Transverse colon (tissue), 4 donors: Measurements from ENCODE around the gene PCBP3. TPM values are rescaled to one million over a fixed set of nuclear protein-coding genes. Genes with fewer than 3 reads are reported as not detected.

Experiments used
- DNase-seq: peaks from one replicate; pipeline ENCODE4 v3.0.0-alpha.2; 2019
- H3K27ac ChIP-seq, 4 donors: fragments of 200-600 bp; sonication (generic); 2 replicates each; pipeline ENCODE4 v1.5.1; 2016 to 2018; ENCODE audit warnings: inconsistent platforms in 4 of 4
- H3K27me3 ChIP-seq: fragments of 200-600 bp; sonication (generic); 2 replicates; pipeline ENCODE4 v1.5.1; 2017; ENCODE audit warnings: inconsistent platforms
- H3K36me3 ChIP-seq, 4 donors: fragments of 200-600 bp; sonication (generic); 2 replicates each; pipeline ENCODE4 v1.5.1; 2017 to 2019; ENCODE audit warnings: inconsistent platforms in 4 of 4
- H3K4me1 ChIP-seq, 4 donors: fragments of 200-600 bp; sonication (generic); 2 replicates each; pipeline ENCODE4 v1.5.1; 2017 to 2020; ENCODE audit warnings: inconsistent platforms in 4 of 4
- H3K4me3 ChIP-seq, 4 donors: fragments of 200-600 bp; sonication (generic); 1 replicate in 1 of 4; 2 replicates in 3 of 4; pipeline versions ENCODE4 v1.5.1 to v1.6.1; 2017 to 2019; ENCODE audit warnings: inconsistent platforms in 4 of 4
- H3K9me3 ChIP-seq, 2 donors: fragments of 200-600 bp; sonication (generic); 2 replicates each; pipeline ENCODE4 v1.5.1; 2017 to 2019; ENCODE audit warnings: inconsistent platforms in 2 of 2
- EP300 ChIP-seq: sonication (generic); formaldehyde crosslinking; IDR thresholded peaks from one replicate; pipeline ENCODE4 v1.6.1; 2017; ENCODE audit warnings: antibody characterized with exemption, low read depth
- POLR2A ChIP-seq: fragments of 450-650 bp; IDR thresholded peaks from one replicate; pipeline ENCODE4 v1.6.1; 2016; ENCODE audit warnings: antibody characterized with exemption, mild to moderate bottlenecking, moderate library complexity
- POLR2AphosphoS5 ChIP-seq, 3 donors: sonication (generic); formaldehyde crosslinking; IDR thresholded peaks; one replicate each; pipeline ENCODE4 v1.6.1; 2016; ENCODE audit warnings: antibody characterized with exemption in 3 of 3
- WGBS, 2 donors: methylation state at CpG; one replicate each; pipeline ENCODE4 v1.1.5; 2018; ENCODE audit warnings: low coverage in 1 of 2; 5-methylcytosine and 5-hydroxymethylcytosine counted together
- in situ Hi-C, 4 donors: fragments of 200-750 bp; cut with MboI; loops; one replicate each; pipeline versions ENCODE4 v1.15.0 to v1.15.1; 2017; ENCODE audit warnings: low sequenced_read_pairs in 3 of 4, low pct_ligation_motif_present in 1 of 4, low pct_unique_long_range_greater_than_20kb in 1 of 4
- intact Hi-C: fragments of 100-400 bp; cut with DNase I; formaldehyde crosslinking; loops from one replicate; pipeline ENCODE4 v1.15.1; 2023; ENCODE audit warnings: low total_unique reads
- total RNA-seq, 4 donors: library from RNA; depleted of rRNA; stranded (reverse); fragments of >200 nt; gene quantifications; one replicate each; pipeline ENCODE4 v1.1.0, GENCODE V29; 2016
- TF ChIP-seq, protein P1 (sequence below), 5 experiments: fragments of 200-600 bp in 3 of 5; fragments of 450-650 bp in 2 of 5; sonication (generic) in 3 of 5; IDR thresholded peaks; 1 replicate in 2 of 5; 2 replicates in 3 of 5; pipeline ENCODE4 v1.5.1; 2016 to 2017; ENCODE audit warnings: antibody characterized with exemption in 5 of 5, inconsistent platforms in 3 of 5, mild to moderate bottlenecking in 2 of 5, moderate library complexity in 1 of 5

PCBP3 gene
- total RNA-seq, 4 donors from 2014 or later, result 0.80 to 7.8 (median 5.3) TPM

DNA sequence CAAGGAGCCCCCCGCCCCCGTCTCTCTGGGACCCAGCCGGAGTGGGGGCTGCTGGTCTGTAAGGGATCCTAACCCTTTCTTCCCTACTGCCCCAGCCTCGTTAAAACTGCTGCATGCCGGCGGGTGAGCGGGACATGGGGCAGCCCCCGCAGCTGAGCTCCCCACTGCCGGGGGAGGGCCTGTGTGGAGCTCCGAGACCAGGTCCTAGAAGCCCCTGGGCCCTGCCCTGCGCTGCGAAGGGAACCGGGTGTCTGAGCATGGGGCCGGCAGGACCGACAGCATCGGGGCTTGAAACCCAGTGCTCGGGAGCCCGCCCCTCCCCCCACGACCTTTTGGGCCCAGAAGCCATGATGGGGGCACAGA lies 328.8 kb downstream of the PCBP3 start:
- in situ Hi-C loops, result loop anchor here in 1 of 4 donors (25.0 kb wide), 1 partner anchor 140 kb away; no protein-coding TSS in a partner anchor
- peak overlapping the region; percentile 31 to 57 (median 36) for H3K4me3 ChIP-seq

DNA sequence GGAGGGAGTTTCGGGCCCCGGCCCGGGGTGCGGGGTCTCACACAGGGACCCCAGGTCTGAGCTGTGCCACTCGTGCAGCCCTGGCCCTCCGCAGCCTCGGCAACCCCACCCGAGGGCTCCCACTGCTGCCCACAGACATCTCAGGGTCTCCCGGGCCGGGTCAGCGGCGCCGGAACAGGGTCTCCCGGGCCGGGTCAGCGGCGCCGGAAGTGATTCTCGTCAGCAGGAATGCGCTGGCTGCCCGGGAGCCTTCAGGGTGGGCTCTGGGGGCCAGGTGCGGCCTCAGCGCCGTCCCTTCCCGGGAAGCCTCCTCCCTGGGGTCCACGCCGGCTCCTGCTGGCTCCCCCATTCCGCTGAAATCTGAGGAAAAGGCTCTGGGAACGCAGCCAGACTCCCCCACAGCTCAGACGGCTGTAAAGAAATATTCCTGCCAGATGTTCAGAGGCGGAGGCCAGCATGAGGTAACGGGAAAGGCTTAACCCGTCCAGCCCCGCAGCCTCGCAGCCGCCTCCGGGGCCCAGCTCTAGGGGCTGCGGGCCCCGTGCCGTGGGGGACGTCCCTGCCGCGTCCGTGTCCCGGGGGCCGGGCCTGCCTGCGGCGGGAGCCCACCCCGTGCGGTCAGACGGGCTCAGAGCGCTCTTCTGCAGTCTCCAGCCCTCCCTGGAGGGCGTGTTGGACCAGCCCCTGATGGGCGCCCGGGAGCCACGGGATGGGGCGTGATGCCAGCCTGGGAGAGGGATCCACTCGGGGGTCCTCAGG lies 329.4 kb downstream of the PCBP3 start:
- 9% methylated on average over 46 of the region's 58 CpGs; no CpG with 5 or more reads in 1 of the 2 donors for WGBS, 2 donors
- in situ Hi-C loops, result loop anchor here in 1 of 4 donors (25.0 kb wide), 1 partner anchor 139 kb away; no protein-coding TSS in a partner anchor

More for the DNA sequence above, 328.8 kb downstream of the PCBP3 start:
- intact Hi-C loops, result loop anchor here (1.0 to 10.0 kb wide), 3 partner anchors 52 to 140 kb away; partner anchors contain the start of gene COL6A2
- DNase-seq, result peak; percentile 13
- TF ChIP-seq, protein P1, sequence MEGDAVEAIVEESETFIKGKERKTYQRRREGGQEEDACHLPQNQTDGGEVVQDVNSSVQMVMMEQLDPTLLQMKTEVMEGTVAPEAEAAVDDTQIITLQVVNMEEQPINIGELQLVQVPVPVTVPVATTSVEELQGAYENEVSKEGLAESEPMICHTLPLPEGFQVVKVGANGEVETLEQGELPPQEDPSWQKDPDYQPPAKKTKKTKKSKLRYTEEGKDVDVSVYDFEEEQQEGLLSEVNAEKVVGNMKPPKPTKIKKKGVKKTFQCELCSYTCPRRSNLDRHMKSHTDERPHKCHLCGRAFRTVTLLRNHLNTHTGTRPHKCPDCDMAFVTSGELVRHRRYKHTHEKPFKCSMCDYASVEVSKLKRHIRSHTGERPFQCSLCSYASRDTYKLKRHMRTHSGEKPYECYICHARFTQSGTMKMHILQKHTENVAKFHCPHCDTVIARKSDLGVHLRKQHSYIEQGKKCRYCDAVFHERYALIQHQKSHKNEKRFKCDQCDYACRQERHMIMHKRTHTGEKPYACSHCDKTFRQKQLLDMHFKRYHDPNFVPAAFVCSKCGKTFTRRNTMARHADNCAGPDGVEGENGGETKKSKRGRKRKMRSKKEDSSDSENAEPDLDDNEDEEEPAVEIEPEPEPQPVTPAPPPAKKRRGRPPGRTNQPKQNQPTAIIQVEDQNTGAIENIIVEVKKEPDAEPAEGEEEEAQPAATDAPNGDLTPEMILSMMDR (IDR thresholded peaks at IDR 0.05), result no peak
- TF ChIP-seq POLR2AphosphoS5 (IDR thresholded peaks at IDR 0.05), result no peak
- no peak for TF ChIP-seq POLR2A
- TF ChIP-seq EP300, result no peak
- no peaks in the 10 kb centered on the region for H3K9me3 ChIP-seq
- no peaks in the 10 kb centered on the region for H3K36me3 ChIP-seq
- H3K27me3 ChIP-seq, result peaks cover 53% of the 10 kb centered on the region
- 37% methylated on average over 18 of the region's 19 CpGs; no CpG with 5 or more reads in 1 of the 2 donors for WGBS, 2 donors
- H3K4me1 ChIP-seq, result peaks cover 45 to 61% (median 47%) of the 10 kb centered on the region in 4 donors
- peak overlapping the region; percentile 87 to 96 (median 90) for H3K27ac ChIP-seq

GRCh38 chr21:45973475-45974072 lies 330.0 kb downstream of the PCBP3 start:
- Histone ChIP-seq H3K4me3 (peak overlapping the region; percentile 31 to 57 (median 36)), H3K9me3 (no peaks in the 10 kb centered on the region), H3K27me3 (peaks cover 56% of the 10 kb centered on the region), H3K27ac (peak overlapping the region; percentile 87 to 96 (median 90)), H3K4me1 (peaks cover 45 to 66% (median 49%) of the 10 kb centered on the region in 4 donors), H3K36me3 (no peaks in the 10 kb centered on the region)
- intact Hi-C loops, result loop anchor here (5.0 to 10.0 kb wide), 2 partner anchors 51 to 139 kb away; no protein-coding TSS in a partner anchor
- in situ Hi-C loops, result loop anchor here in 1 of 4 donors (25.0 kb wide), 1 partner anchor 139 kb away; no protein-coding TSS in a partner anchor
- WGBS, 2 donors, result 1 to 2% methylated on average over 12 to 14 of the region's 38 CpGs
- peak; percentile 76 for DNase-seq
- TF ChIP-seq, protein P1 (IDR thresholded peaks at IDR 0.05), result peak; percentile 56 to 67 (median 61)
- TF ChIP-seq POLR2AphosphoS5 (IDR thresholded peaks at IDR 0.05) (peak in 2 of 3 donors; percentile 9 to 19), EP300 (no peak), POLR2A (peak; percentile 15)

More for the DNA sequence above, 329.4 kb downstream of the PCBP3 start:
- no peaks in the 10 kb centered on the region for H3K9me3 ChIP-seq
- H3K27me3 ChIP-seq, result peaks cover 56% of the 10 kb centered on the region
- intact Hi-C loops, result loop anchor here (1.0 to 10.0 kb wide), 3 partner anchors 52 to 139 kb away; partner anchors contain the start of gene COL6A2
- peak; percentile 52 for DNase-seq
- no peaks in the 10 kb centered on the region for H3K36me3 ChIP-seq
- H3K27ac ChIP-seq, result peak overlapping the region; percentile 87 to 96 (median 90)
- H3K4me1 ChIP-seq, result peaks cover 45 to 63% (median 47%) of the 10 kb centered on the region in 4 donors
- TF ChIP-seq POLR2AphosphoS5 (IDR thresholded peaks at IDR 0.05) (peak in 1 of 3 donors; percentile 32), POLR2A (no peak), EP300 (no peak)
- TF ChIP-seq, protein P1 (IDR thresholded peaks at IDR 0.05), result no peak
- H3K4me3 ChIP-seq, result peak overlapping the region; percentile 31 to 57 (median 36)
